Measurements from ENCODE around the gene GLT6D1. TPM values are rescaled to one million over a fixed set of nuclear protein-coding genes. Genes with fewer than 3 reads are reported as not detected.
"Not testable (repeated sequence)": the region's sequence is repeated elsewhere in the genome, so short reads cannot be mapped to it uniquely, and the experiment has no call there.

Gene GLT6D1
- total RNA-seq: not detected

GRCh38 chr9:135639196-135639595 is at the start of gene GLT6D1:
Gene GLT6D1, minus strand, starts transcription at chr9:135639540. Its CDS starts 353 bp downstream, at chr9:135639187.
- POLR2A ChIA-PET: no interaction called here
- CTCF ChIA-PET: no interaction called here

GRCh38 chr9:135689011-135689410 is 49.7 kb upstream of the GLT6D1 start:
- POLR2A ChIA-PET: no interaction called here
- CTCF ChIA-PET: no interaction called here

DNA sequence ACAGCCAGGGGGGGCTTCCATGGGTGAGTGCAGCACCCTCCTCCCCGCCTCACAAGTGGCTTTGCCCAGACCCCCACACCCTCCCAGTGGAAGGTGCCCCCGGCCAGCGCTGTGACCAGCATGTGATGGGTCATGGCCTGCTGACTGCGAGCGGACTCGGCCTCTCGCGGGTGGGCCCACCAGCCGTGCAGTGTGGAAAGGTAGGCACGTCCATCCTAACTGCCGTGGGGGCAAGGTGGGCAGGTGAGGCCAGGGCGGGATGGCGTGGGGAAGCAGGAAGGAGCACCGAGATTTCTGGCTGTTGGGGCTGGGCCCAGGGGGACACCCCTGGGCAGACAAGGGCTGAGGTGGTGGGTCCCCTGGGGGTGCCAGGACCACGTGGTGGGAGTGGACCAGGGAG is 47.9 kb upstream of the GLT6D1 start:
- POLR2A ChIA-PET: no interaction called here
- CTCF ChIA-PET: no interaction called here

GRCh38 chr9:135684691-135685090 is 45.4 kb upstream of the GLT6D1 start:
- ChIA-PET POLR2A (no interaction called here), CTCF (no interaction called here)

DNA sequence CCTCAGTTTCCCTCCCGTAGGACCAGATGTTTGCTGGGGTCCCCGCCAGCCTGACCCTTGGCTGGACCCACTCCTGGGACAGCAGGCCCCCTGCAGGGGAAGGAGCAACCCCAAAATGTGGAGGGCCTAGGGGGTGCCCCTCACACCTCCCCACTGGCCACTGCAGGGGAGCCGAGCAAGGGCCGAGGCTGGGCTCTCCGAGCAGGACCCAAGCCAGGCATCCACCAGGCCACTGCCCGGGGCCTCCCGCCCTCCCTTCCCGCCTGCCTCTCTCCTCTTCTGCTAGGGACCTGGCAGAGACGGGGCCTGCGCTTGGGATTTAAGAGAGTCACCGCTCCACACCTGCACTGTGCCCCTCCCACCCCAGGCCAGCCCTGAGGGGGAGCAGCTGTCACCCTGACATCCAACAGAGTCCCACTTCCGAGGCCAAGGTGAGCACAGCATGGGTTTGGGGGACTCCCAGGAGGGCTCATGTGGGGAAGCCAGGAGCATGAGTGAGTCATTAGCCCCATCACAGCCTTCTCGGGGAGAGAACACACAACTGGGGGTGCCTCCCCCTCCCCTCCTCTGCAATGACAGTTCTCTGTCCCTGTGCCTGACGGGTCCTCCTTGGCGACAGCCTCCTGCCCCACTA is 44.2 kb upstream of the GLT6D1 start:
- POLR2A ChIA-PET: no interaction called here
- CTCF ChIA-PET: no interaction called here

- ChIA-PET CTCF (no interaction called here), POLR2A (no interaction called here)
Observed at GRCh38 chr9:135681161-135681560, 41.8 kb upstream of the GLT6D1 start.

GRCh38 chr9:135680056-135680455 is 40.7 kb upstream of the GLT6D1 start:
- ChIA-PET POLR2A (no interaction called here), CTCF (no interaction called here)

- CTCF ChIA-PET: no interaction called here
- POLR2A ChIA-PET: no interaction called here
Observed at GRCh38 chr9:135678236-135679017, 39.1 kb upstream of the GLT6D1 start.

DNA sequence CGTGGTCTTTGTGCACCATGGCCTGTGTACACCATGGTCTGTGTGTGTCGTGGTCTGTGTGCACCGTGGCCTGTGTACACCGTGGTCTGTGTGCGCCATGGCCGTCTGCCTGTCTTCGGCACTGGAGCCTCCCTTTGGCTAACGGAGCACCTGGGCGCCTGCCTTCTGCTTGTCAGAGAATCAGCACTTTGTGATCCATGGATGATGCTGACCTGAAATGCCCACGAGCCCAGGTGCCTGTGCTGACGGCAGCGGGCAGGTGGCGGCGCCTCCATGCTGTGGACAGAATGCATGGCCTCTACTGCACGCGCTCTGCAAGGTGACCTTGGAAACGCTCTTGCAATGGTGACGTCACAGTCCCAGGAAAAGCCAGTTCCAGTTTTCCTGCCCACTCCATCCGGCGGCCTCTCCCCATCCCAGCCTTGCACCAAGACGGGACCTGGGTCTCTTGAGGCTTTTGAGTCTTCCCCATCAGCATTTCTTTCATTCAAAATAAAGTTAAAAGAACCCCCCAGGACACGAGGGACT is 38.4 kb upstream of the GLT6D1 start:
- ChIA-PET POLR2A (no interaction called here), CTCF (no interaction called here)

- POLR2A ChIA-PET: no interaction called here
- CTCF ChIA-PET: no interaction called here
Observed at GRCh38 chr9:135676891-135677290, 37.6 kb upstream of the GLT6D1 start.

DNA sequence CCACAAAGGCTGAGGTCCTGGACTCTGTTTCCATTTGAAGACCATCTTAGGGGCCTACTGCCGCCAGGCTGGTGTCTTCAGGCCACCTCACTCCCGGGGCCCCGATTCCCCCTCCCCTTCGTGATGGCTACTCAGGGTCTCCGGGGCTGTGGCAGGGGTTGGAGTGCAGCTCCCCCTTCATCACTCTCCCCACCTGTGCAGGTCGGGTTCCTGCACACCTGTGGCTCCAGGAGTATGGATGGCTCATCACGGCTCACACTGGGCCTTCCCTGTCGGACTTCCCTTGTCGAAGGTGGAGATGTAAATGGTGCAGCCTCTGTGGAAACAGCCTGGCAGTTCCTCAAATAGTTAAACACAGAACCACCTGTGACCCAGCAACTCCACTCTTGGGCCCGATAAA is 35.6 kb upstream of the GLT6D1 start:
- POLR2A ChIA-PET: no interaction called here

DNA sequence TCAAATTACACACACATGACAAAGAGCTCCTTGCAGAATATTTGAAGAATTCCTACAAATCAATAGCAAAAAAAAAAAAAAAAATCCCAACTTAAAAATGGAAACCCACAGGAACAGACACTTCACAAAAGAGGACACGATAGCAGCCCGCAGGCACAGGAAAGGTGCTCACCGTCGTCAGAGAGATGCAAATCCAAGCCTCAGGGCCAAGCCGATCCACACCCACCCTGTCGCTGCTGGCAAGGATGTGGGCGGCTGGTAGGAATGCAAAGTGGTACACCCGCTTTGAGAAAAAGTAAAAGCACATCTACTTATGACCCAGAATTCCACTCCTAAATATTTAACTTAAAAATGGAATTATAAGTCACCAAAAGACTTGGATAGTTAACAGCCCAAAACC is 34.6 kb upstream of the GLT6D1 start:
- ChIA-PET CTCF (no interaction called here), POLR2A (no interaction called here)

More for the DNA sequence above, 35.6 kb upstream of the GLT6D1 start:
- CTCF ChIA-PET: no interaction called here

GRCh38 chr9:135672786-135673185 is 33.4 kb upstream of the GLT6D1 start:
- POLR2A ChIA-PET: not testable (repeated sequence)
- CTCF ChIA-PET: interaction anchor here (0.6 to 0.7 kb wide), 2 partner anchors 41 to 174 kb away, joined by 3 read pairs; no protein-coding TSS in a partner anchor

GRCh38 chr9:135671591-135672041 is 32.3 kb upstream of the GLT6D1 start:
- CTCF ChIA-PET: no interaction called here
- POLR2A ChIA-PET: no interaction called here

DNA sequence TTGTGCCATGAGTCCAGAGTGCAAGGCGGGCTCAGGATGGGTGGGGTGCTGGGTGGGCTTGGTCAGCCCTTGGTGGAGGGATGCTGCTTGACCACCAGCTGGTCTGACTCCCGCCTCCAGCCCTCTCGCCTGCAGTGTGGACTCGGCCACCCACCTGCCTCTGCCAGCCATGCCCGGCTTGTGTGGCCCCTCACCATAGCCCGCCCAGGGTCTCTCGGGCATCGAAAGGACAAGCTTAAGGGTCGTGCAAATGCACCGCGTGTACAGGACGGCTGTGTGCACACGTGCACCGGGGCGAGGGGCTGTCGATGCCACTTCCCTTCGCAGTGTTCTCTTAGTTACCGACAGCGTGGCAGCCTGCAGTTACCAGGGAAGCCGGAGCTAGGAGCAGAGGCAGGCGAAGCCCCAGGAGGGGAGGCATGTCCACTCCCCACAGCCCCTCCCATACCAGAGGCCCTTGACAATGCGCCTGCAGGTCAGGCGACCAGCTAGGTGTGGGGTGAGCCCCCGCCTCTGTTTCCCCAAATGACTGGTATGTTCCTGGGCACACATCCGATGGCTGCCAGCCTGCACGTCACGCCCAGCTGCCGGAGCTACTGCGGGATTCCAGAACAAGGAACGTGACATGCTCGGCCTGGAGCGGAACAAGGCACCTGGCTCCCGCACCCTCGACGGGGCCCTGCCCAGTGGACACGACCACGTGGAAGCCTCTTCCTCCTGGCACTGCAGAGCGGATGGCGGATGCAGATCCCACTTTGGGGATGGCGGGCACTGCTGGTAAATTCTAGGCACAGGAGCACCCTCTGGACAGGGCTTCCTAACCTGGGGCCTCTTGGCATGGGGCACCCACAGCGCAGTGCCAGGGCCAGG is 31.6 kb upstream of the GLT6D1 start:
- ChIA-PET CTCF (no interaction called here), POLR2A (no interaction called here)

DNA sequence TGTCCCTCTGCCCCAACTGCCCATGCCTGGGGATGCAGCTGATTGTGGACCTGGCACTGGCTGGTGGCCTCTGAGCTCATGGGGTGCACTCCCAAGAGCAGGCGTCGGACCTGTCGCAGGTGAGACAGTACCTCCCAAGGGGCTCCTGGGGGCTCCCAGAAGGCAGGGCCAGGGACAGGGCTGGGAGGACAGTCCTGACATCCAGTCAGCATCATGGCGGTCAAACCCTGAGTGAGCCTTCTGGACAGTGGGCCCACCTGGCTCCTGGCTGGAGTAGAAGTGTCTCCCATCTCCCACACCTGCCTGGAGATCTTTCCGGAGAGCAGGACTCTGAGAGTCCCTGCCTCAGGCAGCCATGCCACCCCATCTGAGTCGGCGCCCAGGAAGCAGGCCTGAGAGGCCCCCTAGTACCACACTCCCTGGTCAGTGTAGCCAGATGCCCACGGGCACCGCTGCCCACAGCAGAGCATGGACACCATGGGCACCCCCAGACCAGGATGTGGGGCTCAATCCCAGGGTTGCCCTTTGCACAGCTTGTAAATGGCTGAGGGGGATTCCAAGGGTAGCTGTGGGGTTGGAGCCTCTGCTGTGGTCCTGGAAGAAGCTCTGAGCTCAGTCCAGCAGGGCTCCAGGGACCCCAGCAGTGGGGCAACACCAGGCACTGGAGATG is 30.4 kb upstream of the GLT6D1 start:
- ChIA-PET CTCF (no interaction called here), POLR2A (no interaction called here)

DNA sequence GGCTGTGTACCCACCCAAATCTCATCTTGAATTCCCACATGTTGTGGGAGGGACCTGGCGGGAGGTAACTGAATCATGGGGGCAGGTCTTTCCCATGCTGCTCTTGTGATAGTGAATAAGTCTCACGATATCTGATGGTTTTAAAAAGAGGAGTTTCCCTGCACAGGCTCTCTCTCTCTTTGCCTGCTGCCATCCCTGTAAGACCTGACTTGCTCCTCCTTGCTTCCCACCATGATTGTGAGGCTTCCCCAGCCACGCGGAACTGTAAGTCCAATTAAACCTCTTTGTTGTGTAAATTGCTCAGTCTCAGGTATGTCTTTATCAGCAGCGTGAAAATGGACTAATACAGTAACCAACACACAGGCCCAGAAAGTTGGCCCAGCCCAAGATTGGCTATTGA is 29.7 kb upstream of the GLT6D1 start:
- POLR2A ChIA-PET: not testable (repeated sequence)

DNA sequence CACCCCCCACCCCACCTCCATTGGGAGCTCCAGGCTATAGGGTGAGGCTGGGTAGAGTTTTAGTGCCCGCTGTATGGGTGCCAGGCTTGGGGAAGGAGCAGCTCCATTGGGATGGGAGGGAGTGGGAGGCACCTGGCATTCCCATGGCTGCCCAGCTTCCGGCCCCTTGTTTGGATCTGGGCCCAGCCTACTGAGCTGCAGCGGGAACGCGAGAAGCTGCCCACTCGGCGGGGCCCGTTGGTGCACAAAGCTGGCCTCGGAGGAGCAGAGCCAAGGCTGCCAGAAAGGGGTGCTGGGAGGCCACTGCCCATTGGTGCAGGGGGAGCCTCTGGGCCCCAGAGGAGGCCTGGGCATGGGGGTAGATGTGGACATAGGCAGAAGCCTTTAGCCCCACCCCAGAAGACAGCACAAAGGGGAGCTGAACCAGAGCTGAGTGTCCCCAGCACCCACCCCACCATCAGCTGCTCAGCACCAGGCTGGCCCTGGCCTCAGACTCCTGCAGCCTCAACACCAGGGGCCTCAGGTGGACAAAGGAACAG is 28.2 kb upstream of the GLT6D1 start:
- ChIA-PET CTCF (no interaction called here), POLR2A (no interaction called here)

More for the DNA sequence above, 29.7 kb upstream of the GLT6D1 start:
- CTCF ChIA-PET: not testable (repeated sequence)

GRCh38 chr9:135666534-135667462 is 27.5 kb upstream of the GLT6D1 start:
- CTCF ChIA-PET: no interaction called here
- POLR2A ChIA-PET: no interaction called here

Data from activated CD8-positive, alpha-beta memory T cell treated with anti-CD3 and anti-CD28 coated beads for 36 hours (primary cell).